Esophagus muscularis mucosa (tissue), 3 donors: Measurements from ENCODE around the gene VWA5B2.

Source experiments
- CTCF ChIP-seq, 3 experiments: fragments of 200-600 bp in 2 of 3; fragments of 450-650 bp in 1 of 3; sonication (generic) in 2 of 3; IDR thresholded peaks; one replicate each; pipeline ENCODE4 v1.5.1; 2017 to 2019; ENCODE audit warnings: antibody characterized with exemption in 3 of 3, mild to moderate bottlenecking in 2 of 3, moderate library complexity in 1 of 3
- POLR2A ChIP-seq: fragments of 450-650 bp; IDR thresholded peaks from one replicate; pipeline ENCODE4 v1.6.1; 2017; ENCODE audit warnings: antibody characterized with exemption, moderate library complexity, mild to moderate bottlenecking, low read depth

GRCh38 chr3:184239221-184239620 lies 9.8 kb downstream of the VWA5B2 start:
- TF ChIP-seq CTCF (IDR thresholded peaks at IDR 0.05) = no peak
- TF ChIP-seq POLR2A = no peak
